HEK293 (cell line): ENCODE measurements around the gene PPP1R1A.

ENCODE experiments used
- CTCF ChIA-PET: fragments of 350-600 bp; formaldehyde crosslinking; extraction: SDS; loops from one replicate; lab custom pipeline; 2021; ENCODE audit warnings: antibody characterized with exemption; lab: Yijun Ruan, JAX
- POLR2A ChIA-PET: fragments of 300-600 bp; formaldehyde crosslinking; extraction: SDS; loops from one replicate; lab custom pipeline; 2020; ENCODE audit warnings: antibody characterized with exemption, inconsistent platforms; lab: Yijun Ruan, JAX
- H3K27ac ChIP-seq: fragments of 200-500 bp; sonication (Bioruptor generic); 2 replicates; pipeline ENCODE4 v1.5.1; 2014; ENCODE audit warnings: low read depth, low read length, control low read depth, inconsistent platforms; ENCODE audit errors: extremely low read depth
- H3K36me3 ChIP-seq, 2 experiments: fragments of 200-500 bp in 1 of 2; sonication (Bioruptor generic) in 1 of 2; 1 replicate in 1 of 2; 2 replicates in 1 of 2; pipeline ENCODE4 v1.5.1; 2014 to 2017; ENCODE audit warnings: inconsistent platforms in 2 of 2, low read length in 2 of 2; ENCODE audit not compliant: control insufficient read depth in 2 of 2, insufficient read depth in 1 of 2
- H3K4me1 ChIP-seq: fragments of 200-500 bp; sonication (Bioruptor generic); 2 replicates; pipeline ENCODE4 v1.5.1; 2014; ENCODE audit warnings: mild to moderate bottlenecking, low read length, inconsistent platforms; ENCODE audit not compliant: control insufficient read depth, insufficient read depth
- H3K4me3 ChIP-seq: 2 replicates; pipeline ENCODE4 v1.5.1; 2011; ENCODE audit warnings: low read depth, mild to moderate bottlenecking, control low read depth, low read length, moderate library complexity
- H3K9me3 ChIP-seq: fragments of 200-500 bp; sonication (Bioruptor generic); 2 replicates; pipeline ENCODE4 v1.5.1; 2014; ENCODE audit warnings: low read depth, low read length, inconsistent platforms; ENCODE audit not compliant: control insufficient read depth, insufficient read depth
- ELK4 ChIP-seq: IDR thresholded peaks from 2 replicates; pipeline ENCODE4 v1.6.1; 2011; ENCODE audit warnings: mild to moderate bottlenecking, low read depth, low read length, borderline replicate concordance
- OSR2 ChIP-seq: fragments of 450-650 bp; formaldehyde crosslinking; IDR thresholded peaks from 2 replicates; pipeline ENCODE4 v1.5.1; 2016; ENCODE audit warnings: missing biosample characterization, missing genetic modification characterization
- WT1 ChIP-seq: fragments of 450-650 bp; formaldehyde crosslinking; IDR thresholded peaks from 2 replicates; pipeline ENCODE4 v1.5.1; 2016; ENCODE audit warnings: missing biosample characterization, missing genetic modification characterization
- ZBTB17 ChIP-seq: fragments of 450-650 bp; formaldehyde crosslinking; IDR thresholded peaks from 2 replicates; pipeline ENCODE4 v1.5.1; 2016; ENCODE audit warnings: missing biosample characterization, missing genetic modification characterization
- ZBTB48 ChIP-seq: fragments of 450-650 bp; formaldehyde crosslinking; IDR thresholded peaks from 2 replicates; pipeline ENCODE4 v1.5.1; 2016; ENCODE audit warnings: missing biosample characterization, missing genetic modification characterization
- ZFP3 ChIP-seq: fragments of 450-650 bp; formaldehyde crosslinking; IDR thresholded peaks from 2 replicates; pipeline ENCODE4 v1.5.1; 2016; ENCODE audit warnings: low read depth, missing biosample characterization, missing genetic modification characterization
- ZFP37 ChIP-seq: fragments of 450-650 bp; formaldehyde crosslinking; IDR thresholded peaks from 2 replicates; pipeline ENCODE4 v1.5.1; 2016; ENCODE audit warnings: missing biosample characterization, missing genetic modification characterization
- ZIC2 ChIP-seq: fragments of 450-650 bp; formaldehyde crosslinking; IDR thresholded peaks from 2 replicates; pipeline ENCODE4 v1.5.1; 2016; ENCODE audit warnings: missing biosample characterization, missing genetic modification characterization
- ZNF354C ChIP-seq: fragments of 450-650 bp; formaldehyde crosslinking; IDR thresholded peaks from 2 replicates; pipeline ENCODE4 v1.5.1; 2016; ENCODE audit warnings: missing biosample characterization, missing genetic modification characterization, low read depth, borderline replicate concordance
- ZNF639 ChIP-seq: fragments of 450-650 bp; formaldehyde crosslinking; IDR thresholded peaks from 2 replicates; pipeline ENCODE4 v1.5.1; 2016; ENCODE audit warnings: missing biosample characterization, missing genetic modification characterization
- ZNF76 ChIP-seq: fragments of 450-650 bp; formaldehyde crosslinking; IDR thresholded peaks from 2 replicates; pipeline ENCODE4; 2016; ENCODE audit warnings: low read depth, missing biosample characterization, missing genetic modification characterization, borderline replicate concordance
- TF ChIP-seq, protein P1 (sequence below): fragments of 450-650 bp; formaldehyde crosslinking; IDR thresholded peaks from 2 replicates; pipeline ENCODE4 v1.5.1; 2016; ENCODE audit warnings: missing biosample characterization, missing genetic modification characterization

PPP1R1A gene

DNA sequence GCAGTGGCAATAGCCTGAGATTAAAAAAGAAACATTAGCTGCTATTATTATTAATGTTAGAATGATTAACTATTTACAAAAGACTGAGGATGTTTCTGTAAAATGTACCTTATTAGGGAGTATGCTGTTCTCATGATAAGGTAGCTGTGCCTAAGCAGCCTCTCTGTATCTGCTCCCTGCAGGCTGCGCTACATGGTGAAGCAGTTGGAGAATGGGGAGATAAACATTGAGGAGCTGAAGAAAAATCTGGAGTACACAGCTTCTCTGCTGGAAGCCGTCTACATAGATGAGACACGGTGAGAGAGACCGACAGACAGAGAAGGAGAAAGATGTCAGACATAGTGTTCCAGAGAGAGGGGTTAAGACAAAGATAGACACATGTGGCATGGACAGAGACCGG lies 21.7 kb downstream of the PPP1R1A start:
- no peaks in the 10 kb centered on the region for H3K9me3 ChIP-seq
- no peak overlapping the region for H3K4me3 ChIP-seq
- POLR2A ChIA-PET = no interaction called here
- CTCF ChIA-PET = interaction anchor here (0.7 to 3.8 kb wide), 10 partner anchors 10 to 640 kb away, joined by 3 to 27 read pairs (median 4); no protein-coding TSS in a partner anchor
- no peaks in the 10 kb centered on the region for H3K36me3 ChIP-seq
- TF ChIP-seq, protein P1, sequence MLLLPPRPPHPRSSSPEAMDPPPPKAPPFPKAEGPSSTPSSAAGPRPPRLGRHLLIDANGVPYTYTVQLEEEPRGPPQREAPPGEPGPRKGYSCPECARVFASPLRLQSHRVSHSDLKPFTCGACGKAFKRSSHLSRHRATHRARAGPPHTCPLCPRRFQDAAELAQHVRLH (tag by site-specific recombination) = no peak
- TF ChIP-seq WT1 (no peak), ZBTB48 (tag by site-specific recombination) (no peak), ZNF354C (tag by site-specific recombination) (no peak), OSR2 (tag by site-specific recombination) (no peak), ELK4 (no peak), ZNF639 (tag by site-specific recombination) (no peak)
- TF ChIP-seq, all 188 proteins: peak for 0
- Histone ChIP-seq H3K4me1 (peaks cover 5% of the 10 kb centered on the region; the same call in 1 of the 2 replicates), H3K27ac (no peak overlapping the region)

DNA sequence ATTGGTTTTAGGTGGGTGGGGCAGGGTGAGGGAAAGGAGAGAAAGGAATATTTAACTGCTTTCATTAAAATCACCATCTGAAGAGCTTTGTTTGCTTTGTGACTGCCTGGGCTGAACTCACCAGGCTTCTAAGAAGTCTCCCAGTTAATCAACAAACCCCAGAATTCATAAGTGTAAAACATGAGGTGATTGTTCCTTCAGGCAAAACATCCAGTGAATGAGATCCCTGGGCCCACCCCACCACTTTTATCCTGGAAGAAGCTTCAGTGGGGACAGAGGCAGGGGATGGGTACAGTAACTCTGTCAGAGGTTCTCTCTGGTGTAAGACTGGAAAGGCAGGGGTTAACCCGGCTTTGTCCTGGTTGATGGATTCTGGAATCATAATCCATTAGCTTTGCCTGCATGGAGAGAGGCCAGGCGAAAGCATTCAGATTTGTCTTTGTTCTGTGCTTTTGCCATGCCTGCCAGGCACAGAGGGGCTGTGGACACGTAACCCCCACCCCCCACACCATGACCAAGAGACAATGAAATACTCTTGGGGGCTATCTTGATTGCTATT lies 22.4 kb downstream of the PPP1R1A start:
- CTCF ChIA-PET = interaction anchor here (0.5 to 3.8 kb wide), 8 partner anchors 11 to 639 kb away, joined by 3 to 27 read pairs (median 4); no protein-coding TSS in a partner anchor
- TF ChIP-seq ZBTB17 = peak; percentile 87; the same call in 1 of the 2 replicates
- TF ChIP-seq ZNF76 = no peak
- Histone ChIP-seq H3K27ac (no peak overlapping the region), H3K4me3 (no peak overlapping the region), H3K9me3 (no peaks in the 10 kb centered on the region), H3K4me1 (peaks cover 5% of the 10 kb centered on the region; the same call in 1 of the 2 replicates), H3K36me3 (no peaks in the 10 kb centered on the region)
- POLR2A ChIA-PET = no interaction called here

DNA sequence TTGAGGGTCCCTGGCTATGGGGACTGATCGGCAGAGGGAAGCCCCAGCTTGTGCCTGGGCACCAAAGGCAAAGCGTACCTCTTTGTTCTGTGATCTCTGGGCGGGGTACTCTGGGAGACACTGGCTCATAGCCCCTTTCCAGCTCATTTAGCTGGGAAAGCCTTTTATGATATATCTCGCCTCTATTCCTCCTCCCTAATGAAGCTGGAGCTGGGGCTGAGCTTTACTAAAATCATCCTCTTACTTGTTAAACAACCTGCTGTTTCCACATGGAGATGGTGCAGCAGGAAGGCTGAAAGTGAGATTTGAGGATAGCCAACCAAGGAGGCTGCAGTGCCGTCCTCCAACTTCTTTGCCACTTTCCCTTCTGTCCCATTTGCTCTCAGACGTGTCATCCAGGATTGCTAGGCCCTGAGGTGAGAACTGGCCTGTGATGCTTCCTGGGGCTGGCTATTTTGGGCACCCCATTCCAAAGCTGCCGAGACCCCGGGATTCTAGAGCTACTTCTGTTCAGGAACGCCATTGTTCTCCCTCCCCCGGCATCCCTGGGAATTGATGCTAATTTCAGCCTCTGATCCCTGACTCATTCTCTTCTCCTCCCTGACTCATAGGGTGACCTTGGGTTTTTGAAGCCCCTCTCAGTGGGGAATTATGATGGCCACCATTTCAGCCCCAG lies 23.0 kb downstream of the PPP1R1A start:
- TF ChIP-seq ZIC2 = peak; percentile 12; the same call in 1 of the 2 replicates
- no peak for TF ChIP-seq ZFP37
- H3K4me3 ChIP-seq = no peak overlapping the region
- CTCF ChIA-PET = interaction anchor here (0.5 to 3.8 kb wide), 7 partner anchors 14 to 166 kb away, joined by 3 to 27 read pairs (median 3); no protein-coding TSS in a partner anchor
- H3K4me1 ChIP-seq = peaks cover 5% of the 10 kb centered on the region; the same call in 1 of the 2 replicates
- no peaks in the 10 kb centered on the region for H3K9me3 ChIP-seq
- no peaks in the 10 kb centered on the region for H3K36me3 ChIP-seq
- POLR2A ChIA-PET = no interaction called here
- H3K27ac ChIP-seq = no peak overlapping the region

DNA sequence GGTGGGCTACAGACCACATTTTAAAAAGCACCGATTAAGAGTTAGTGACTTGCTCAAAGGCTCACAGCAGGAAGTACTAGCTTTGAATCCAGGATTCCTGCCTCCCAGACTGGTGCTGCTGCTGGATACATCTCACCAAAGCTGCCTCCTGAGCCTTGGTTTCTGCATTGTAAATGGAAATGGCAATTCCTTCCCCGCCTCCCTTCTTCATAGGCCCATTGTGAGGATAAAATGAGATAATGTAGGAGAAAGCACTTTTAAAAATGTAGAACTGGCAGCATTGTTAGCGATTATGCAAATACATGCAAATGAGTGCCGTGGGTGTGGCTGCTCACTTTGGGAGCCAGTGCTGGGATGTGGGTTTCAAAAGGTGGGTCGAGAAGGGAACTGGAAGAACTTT lies 23.7 kb downstream of the PPP1R1A start:
- POLR2A ChIA-PET = interaction anchor here (0.7 kb wide), 1 partner anchor 41 kb away, joined by 4 read pairs; no protein-coding TSS in a partner anchor
- Histone ChIP-seq H3K27ac (no peak overlapping the region), H3K4me3 (no peak overlapping the region), H3K4me1 (peaks cover 5% of the 10 kb centered on the region; the same call in 1 of the 2 replicates), H3K9me3 (no peaks in the 10 kb centered on the region), H3K36me3 (no peaks in the 10 kb centered on the region)
- TF ChIP-seq ZFP3 (tag by site-specific recombination) = no peak
- CTCF ChIA-PET = interaction anchor here (0.5 to 3.8 kb wide), 9 partner anchors 13 to 314 kb away, joined by 3 to 27 read pairs (median 4); no protein-coding TSS in a partner anchor
